Heart left ventricle (tissue), 16 donors: Measurements from ENCODE around the gene SERP1. TPM values are rescaled to one million over a fixed set of nuclear protein-coding genes. Genes with fewer than 3 reads are reported as not detected.

Experiments used
- ATAC-seq, 4 donors: fragments of 200-7000 bp; cut with Tn5 transposase; one replicate each; pipeline ENCODE4 v1.9.1; 2020 to 2022; ENCODE audit warnings: moderate library complexity in 4 of 4, mild to moderate bottlenecking in 3 of 4, moderate number of reproducible peaks in 1 of 4
- DNase-seq, 5 donors: peaks; one replicate each; pipeline ENCODE4 v3.0.0-alpha.2; 2020
- H3K27ac ChIP-seq, 12 donors: fragments of 200-600 bp; sonication (generic) in 4 of 12; one replicate each; pipeline versions ENCODE4 v1.5.0 to v1.8.0; 2016 to 2022; ENCODE audit warnings: mild to moderate bottlenecking in 2 of 12
- H3K27me3 ChIP-seq, 9 donors: fragments of 200-600 bp; sonication (generic) in 2 of 9; one replicate each; pipeline versions ENCODE4 v1.5.1 to v1.8.0; 2016 to 2022; ENCODE audit warnings: mild to moderate bottlenecking in 3 of 9
- H3K36me3 ChIP-seq, 9 donors: fragments of 200-600 bp; sonication (generic) in 2 of 9; one replicate each; pipeline versions ENCODE4 v1.5.0 to v1.8.0; 2018 to 2022; ENCODE audit warnings: mild to moderate bottlenecking in 2 of 9
- H3K4me1 ChIP-seq, 12 donors: fragments of 200-600 bp; sonication (generic) in 4 of 12; one replicate each; pipeline versions ENCODE4 v1.5.0 to v1.8.0; 2016 to 2022; ENCODE audit warnings: mild to moderate bottlenecking in 3 of 12
- H3K4me3 ChIP-seq, 12 donors: fragments of 200-600 bp; sonication (generic) in 4 of 12; one replicate each; pipeline versions ENCODE4 v1.5.0 to v1.8.0; 2017 to 2022; ENCODE audit warnings: mild to moderate bottlenecking in 9 of 12, moderate library complexity in 4 of 12
- H3K9me3 ChIP-seq, 12 donors: fragments of 200-600 bp; sonication (generic) in 4 of 12; one replicate each; pipeline versions ENCODE4 v1.5.0 to v1.8.0; 2016 to 2022; ENCODE audit warnings: mild to moderate bottlenecking in 1 of 12
- POLR2A ChIP-seq, 2 donors: fragments of 450-650 bp; IDR thresholded peaks; one replicate each; pipeline ENCODE4 v1.6.1; 2017; ENCODE audit warnings: antibody characterized with exemption in 2 of 2, mild to moderate bottlenecking in 2 of 2, moderate library complexity in 2 of 2
- WGBS, 4 donors: extraction: QIAGEN DNeasy Blood & Tissue Kit in 2 of 4; methylation state at CpG; one replicate each; pipeline versions ENCODE4 v1.1.5 to v1.1.7; 2013 to 2018; 5-methylcytosine and 5-hydroxymethylcytosine counted together
- intact Hi-C, 10 donors: fragments of 100-400 bp; cut with DNase I; formaldehyde crosslinking; loops; one replicate each; pipeline versions ENCODE4 v1.11.1 to v1.14.2; 2022
- polyA plus RNA-seq, 2 donors: library from polyadenylated mRNA; stranded (reverse); fragments of 200-250 nt; gene quantifications; one replicate each; pipeline ENCODE4 v1.2.3, GENCODE V29; 2013
- total RNA-seq, 9 donors: library from RNA; depleted of rRNA in 2 of 9; stranded (reverse); fragments of >200 nt in 2 of 9; fragmentation: NEBNext Ultra II Directional in 3 of 9; extraction: Animal tissue kit (Norgen Biotek cat#: 25700) in 3 of 9; gene quantifications; one replicate each; pipeline versions ENCODE4 v1.1.0 to v1.2.4, GENCODE V29; 2016 to 2023
- TF ChIP-seq, protein P1 (sequence below), 12 donors: fragments of 200-600 bp; sonication (generic) in 4 of 12; IDR thresholded peaks; one replicate each; pipeline versions ENCODE4 v1.5.0 to v1.8.0; 2018 to 2022; ENCODE audit warnings: antibody characterized with exemption in 12 of 12, mild to moderate bottlenecking in 5 of 12
- donor health status: ischemic (EF 13 %, LVEDD 7.1; RV severe dilation, severe dysfunction).
- donor health status: healthy with polysubstance abuse.
- donor health status: DM: no; HTN: yes; CAD: no.
- donor health status: DM: no; HTN: no; CAD: no.
- donor health status: ischemic (EF 25% LVEDD 6.9; RV normal size, moderate dysfunction).
- donor health status: ischemic (EF 25% LVEDD 5.7; RV mildly dilated, moderate dysfunction).
- donor health status: healthy.
- donor health status: DM: yes; HTN: yes; CAD: no.
- donor health status: ischemic (EF 35%, LVEDD 5.7; RV mildly dilated, moderate dysfunction).
- donor health status: nonischemic (EF 11% LVEDD 7.7; RV severe dilation, severe dysfunction).
- donor health status: DM: yes; HTN: yes; CAD: no.
- donor health status: PGD.
- donor health status: ischemic (EF 29% LVEDD 5.4; RV normal size, mild dysfunction).
- donor health status: nonischemic (EF 23%, LVEDD 6.1; RV moderate dilation, normal function).

SERP1 gene
- total and polyA plus RNA-seq, 11 donors = 14.8 to 86.9 (median 26.3) TPM

- TF ChIP-seq, protein P1, sequence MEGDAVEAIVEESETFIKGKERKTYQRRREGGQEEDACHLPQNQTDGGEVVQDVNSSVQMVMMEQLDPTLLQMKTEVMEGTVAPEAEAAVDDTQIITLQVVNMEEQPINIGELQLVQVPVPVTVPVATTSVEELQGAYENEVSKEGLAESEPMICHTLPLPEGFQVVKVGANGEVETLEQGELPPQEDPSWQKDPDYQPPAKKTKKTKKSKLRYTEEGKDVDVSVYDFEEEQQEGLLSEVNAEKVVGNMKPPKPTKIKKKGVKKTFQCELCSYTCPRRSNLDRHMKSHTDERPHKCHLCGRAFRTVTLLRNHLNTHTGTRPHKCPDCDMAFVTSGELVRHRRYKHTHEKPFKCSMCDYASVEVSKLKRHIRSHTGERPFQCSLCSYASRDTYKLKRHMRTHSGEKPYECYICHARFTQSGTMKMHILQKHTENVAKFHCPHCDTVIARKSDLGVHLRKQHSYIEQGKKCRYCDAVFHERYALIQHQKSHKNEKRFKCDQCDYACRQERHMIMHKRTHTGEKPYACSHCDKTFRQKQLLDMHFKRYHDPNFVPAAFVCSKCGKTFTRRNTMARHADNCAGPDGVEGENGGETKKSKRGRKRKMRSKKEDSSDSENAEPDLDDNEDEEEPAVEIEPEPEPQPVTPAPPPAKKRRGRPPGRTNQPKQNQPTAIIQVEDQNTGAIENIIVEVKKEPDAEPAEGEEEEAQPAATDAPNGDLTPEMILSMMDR (IDR thresholded peaks at IDR 0.05) = no peak
- TF ChIP-seq POLR2A (IDR thresholded peaks at IDR 0.05) = no peak
- ATAC-seq = no peak
- H3K4me3 ChIP-seq = no peak overlapping the region
- WGBS, 4 donors = 57 to 65% (median 62%) methylated on average over 2 of the region's 2 CpGs
- H3K27me3 ChIP-seq = no peaks in the 10 kb centered on the region
- no peaks in the 10 kb centered on the region for H3K9me3 ChIP-seq
- DNase-seq = no peak
- intact Hi-C loops = no loop called here
- H3K4me1 ChIP-seq = peaks cover 0 to 18% (median 1%) of the 10 kb centered on the region in 12 donors
- H3K27ac ChIP-seq = no peak overlapping the region
- H3K36me3 ChIP-seq = peaks cover 0 to 93% (median 57%) of the 10 kb centered on the region in 9 donors
These were observed 10.5 kb upstream of the SERP1 start for GRCh38 chr3:150556792-150557191.

DNA sequence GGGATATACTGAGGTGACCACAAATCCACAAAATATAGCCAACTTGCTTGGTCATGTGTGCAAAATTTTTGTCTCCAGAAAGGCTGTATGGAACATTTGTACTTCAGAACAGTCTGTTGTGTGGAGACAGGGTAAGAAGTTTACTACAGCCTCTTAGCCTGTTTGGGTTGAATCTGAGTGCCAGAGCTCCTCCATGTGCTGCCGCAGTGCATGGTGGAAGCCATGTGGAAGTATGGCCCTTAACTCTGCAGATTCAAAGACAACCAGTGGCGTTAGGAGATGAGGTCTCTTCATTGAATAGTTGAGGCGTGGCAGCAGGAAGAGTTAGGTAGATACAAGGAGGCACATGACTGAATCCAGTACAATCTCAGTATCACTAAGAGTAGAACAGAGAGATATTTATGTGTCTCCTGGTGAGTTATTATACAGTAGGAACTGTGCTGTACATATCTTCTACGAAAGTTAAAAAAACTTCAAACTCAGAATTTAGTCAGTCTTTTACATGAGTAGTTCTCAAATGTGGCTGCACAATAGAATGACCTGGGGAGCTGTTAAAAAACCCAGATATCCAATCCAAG lies 9.7 kb upstream of the SERP1 start:
- Histone ChIP-seq H3K4me3 (no peak overlapping the region), H3K27me3 (no peaks in the 10 kb centered on the region), H3K4me1 (peaks cover 0 to 18% (median 1%) of the 10 kb centered on the region in 12 donors), H3K27ac (no peak overlapping the region), H3K9me3 (no peaks in the 10 kb centered on the region), H3K36me3 (peaks cover 0 to 87% (median 57%) of the 10 kb centered on the region in 9 donors)
- intact Hi-C loops = no loop called here
- 91 to 93% (median 92%) methylated on average over 4 of the region's 4 CpGs for WGBS, 4 donors
- DNase-seq (no peak), ATAC-seq (no peak)
- no peak for TF ChIP-seq POLR2A (IDR thresholded peaks at IDR 0.05)
- TF ChIP-seq, protein P1 (IDR thresholded peaks at IDR 0.05) = no peak

DNA sequence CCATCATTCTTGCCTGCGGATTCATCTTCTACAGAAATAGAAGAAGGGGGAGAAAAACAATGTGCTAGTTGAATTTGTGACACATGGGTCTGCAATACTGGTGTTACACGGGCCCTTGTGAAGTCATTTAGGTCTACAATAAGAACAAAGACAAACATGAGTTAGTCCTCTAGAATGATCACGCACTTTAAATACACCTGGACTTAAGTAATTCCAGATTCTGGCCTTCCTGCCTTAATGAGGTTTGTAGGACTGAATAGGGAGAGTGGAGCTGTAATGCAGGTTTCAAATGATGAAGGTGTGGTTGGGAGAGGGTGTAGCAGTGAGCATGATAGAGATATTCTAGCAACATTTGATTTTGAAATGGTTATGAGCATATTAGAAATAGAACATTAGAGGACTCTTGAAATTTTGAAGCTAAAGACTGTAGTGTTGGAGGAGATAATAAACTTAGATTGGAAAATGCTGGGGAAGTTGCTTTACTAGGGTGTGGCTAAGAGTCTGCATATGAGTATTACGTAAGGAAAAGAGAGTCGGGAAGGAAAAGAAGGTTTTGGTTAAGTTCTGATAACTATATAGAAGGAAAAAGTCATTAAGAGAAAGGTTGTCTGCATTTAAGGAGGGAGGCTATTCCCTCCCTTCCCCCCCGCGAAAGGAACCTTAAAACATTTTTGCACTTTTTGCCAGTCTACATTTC lies 897 bp upstream of the SERP1 start:
- TF ChIP-seq, protein P1 (IDR thresholded peaks at IDR 0.05) = no peak
- no peak for TF ChIP-seq POLR2A (IDR thresholded peaks at IDR 0.05)
- DNase-seq (no peak), ATAC-seq (no peak)
- Histone ChIP-seq H3K4me3 (peak overlapping the region; percentile 62 to 98 (median 86)), H3K36me3 (peaks cover 0 to 42% (median 23%) of the 10 kb centered on the region in 9 donors), H3K9me3 (no peaks in the 10 kb centered on the region), H3K27ac (peak overlapping the region in 11 of 12 donors; percentile 91 to 99 (median 98)), H3K4me1 (peaks cover 0 to 47% (median 28%) of the 10 kb centered on the region in 12 donors), H3K27me3 (no peaks in the 10 kb centered on the region)
- 20 to 23% (median 21%) methylated on average over 7 of the region's 7 CpGs for WGBS, 4 donors
- intact Hi-C loops = loop anchor here in 8 of 10 donors (2.0 to 10.0 kb wide), 9 partner anchors 55 to 318 kb away; partner anchors contain the start of genes SELENOT (in 5 of the 8), SIAH2 (in 4 of the 8), ERICH6 (in 2 of the 8) and TSC22D2 (in 2 of the 8)
